Measurements from ENCODE around the gene GPC1. TPM values are rescaled to one million over a fixed set of nuclear protein-coding genes. Genes with fewer than 3 reads are reported as not detected.
A peak's percentile ranks its signal among the peaks of the same experiment; 100 is the strongest.

Gene GPC1
- total RNA-seq, 1 donor from 2014 or later, result 4.5 TPM

DNA sequence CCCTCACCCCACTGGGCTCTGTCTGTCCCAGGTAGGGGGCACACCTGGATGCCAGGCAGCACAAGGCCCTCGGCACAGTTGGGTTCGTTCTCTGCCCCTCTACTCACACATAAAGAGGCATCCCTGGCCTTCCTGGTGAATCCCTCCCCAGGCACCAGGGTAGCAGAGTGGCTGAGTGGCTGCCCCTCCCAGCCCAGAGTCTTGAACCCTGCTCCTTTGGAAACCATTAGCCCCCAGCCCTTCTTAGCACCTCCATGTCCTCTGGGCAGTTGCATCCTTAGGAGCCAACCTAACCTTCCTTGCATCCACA lies 2.0 kb downstream of the GPC1 start:
- H3K9me3 Mint-ChIP-seq (ENCODE audit: unreplicated experiment), result no peaks in the 10 kb centered on the region
- peaks cover 5% of the 10 kb centered on the region for H3K4me1 Mint-ChIP-seq (ENCODE audit: unreplicated experiment)
- H3K27me3 Mint-ChIP-seq (ENCODE audit: unreplicated experiment), result peaks cover 12% of the 10 kb centered on the region
- H3K4me3 Mint-ChIP-seq (ENCODE audit: unreplicated experiment), result peak overlapping the region; percentile 65
- no peak overlapping the region for H3K27ac Mint-ChIP-seq (ENCODE audit: unreplicated experiment)
- no peaks in the 10 kb centered on the region for H3K36me3 Mint-ChIP-seq (ENCODE audit: low read depth, unreplicated experiment)
- no peak for DNase-seq (ENCODE audit: low spot score)
- TF ChIP-seq, protein P1, sequence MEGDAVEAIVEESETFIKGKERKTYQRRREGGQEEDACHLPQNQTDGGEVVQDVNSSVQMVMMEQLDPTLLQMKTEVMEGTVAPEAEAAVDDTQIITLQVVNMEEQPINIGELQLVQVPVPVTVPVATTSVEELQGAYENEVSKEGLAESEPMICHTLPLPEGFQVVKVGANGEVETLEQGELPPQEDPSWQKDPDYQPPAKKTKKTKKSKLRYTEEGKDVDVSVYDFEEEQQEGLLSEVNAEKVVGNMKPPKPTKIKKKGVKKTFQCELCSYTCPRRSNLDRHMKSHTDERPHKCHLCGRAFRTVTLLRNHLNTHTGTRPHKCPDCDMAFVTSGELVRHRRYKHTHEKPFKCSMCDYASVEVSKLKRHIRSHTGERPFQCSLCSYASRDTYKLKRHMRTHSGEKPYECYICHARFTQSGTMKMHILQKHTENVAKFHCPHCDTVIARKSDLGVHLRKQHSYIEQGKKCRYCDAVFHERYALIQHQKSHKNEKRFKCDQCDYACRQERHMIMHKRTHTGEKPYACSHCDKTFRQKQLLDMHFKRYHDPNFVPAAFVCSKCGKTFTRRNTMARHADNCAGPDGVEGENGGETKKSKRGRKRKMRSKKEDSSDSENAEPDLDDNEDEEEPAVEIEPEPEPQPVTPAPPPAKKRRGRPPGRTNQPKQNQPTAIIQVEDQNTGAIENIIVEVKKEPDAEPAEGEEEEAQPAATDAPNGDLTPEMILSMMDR (IDR thresholded peaks at IDR 0.05; ENCODE audit: unreplicated experiment), result no peak

DNA sequence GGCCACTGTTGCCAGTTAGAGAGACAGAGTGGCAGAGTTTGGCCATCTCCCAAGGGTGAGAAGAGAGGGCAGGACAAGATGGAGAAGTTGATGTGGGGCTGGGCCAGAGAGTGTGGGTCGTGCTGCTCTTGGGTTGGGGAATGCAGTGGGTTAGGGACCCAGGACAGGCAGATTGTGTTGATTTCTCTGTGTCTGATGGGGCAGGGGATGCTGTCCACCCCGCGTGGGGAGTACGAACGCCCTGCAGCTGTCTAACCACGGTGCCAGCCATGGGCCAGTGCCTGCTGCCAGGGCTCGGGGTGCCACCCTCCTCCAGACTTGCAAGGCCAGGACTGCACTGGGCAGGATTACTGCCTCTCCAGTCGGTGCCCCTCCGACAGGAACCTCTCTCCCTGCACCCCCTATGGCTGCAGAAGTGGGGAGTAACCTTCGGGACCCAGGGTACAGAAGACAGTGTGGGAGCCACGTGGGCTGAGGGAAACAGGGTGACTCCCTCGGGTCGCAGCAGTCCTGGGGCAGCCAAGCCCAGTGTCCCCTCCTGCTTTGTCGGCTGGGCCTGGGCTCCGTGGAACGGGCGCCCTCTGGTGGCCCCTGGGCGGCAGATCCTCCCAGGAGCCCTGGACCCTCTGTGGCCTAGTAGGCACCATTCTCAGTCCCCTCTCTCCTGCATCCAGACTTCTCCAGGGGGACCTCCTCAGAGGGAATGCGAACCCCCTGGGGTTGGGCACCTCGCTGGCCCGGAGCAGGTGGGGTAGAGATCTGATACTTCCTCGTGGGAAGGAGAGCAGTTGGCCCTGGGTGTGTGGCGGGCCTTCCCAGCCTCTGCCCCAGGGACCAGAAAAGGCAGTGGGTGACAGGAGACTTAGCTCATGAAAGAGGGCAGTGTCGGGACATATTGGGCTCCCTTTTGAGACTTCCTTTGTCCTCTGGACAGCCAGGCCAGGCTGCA lies 2.7 kb downstream of the GPC1 start:
- H3K9me3 Mint-ChIP-seq (ENCODE audit: unreplicated experiment), result no peaks in the 10 kb centered on the region
- H3K27me3 Mint-ChIP-seq (ENCODE audit: unreplicated experiment), result peaks cover 12% of the 10 kb centered on the region
- peak overlapping the region; percentile 65 for H3K4me3 Mint-ChIP-seq (ENCODE audit: unreplicated experiment)
- no peak overlapping the region for H3K27ac Mint-ChIP-seq (ENCODE audit: unreplicated experiment)
- TF ChIP-seq, protein P1 (IDR thresholded peaks at IDR 0.05; ENCODE audit: unreplicated experiment), result peak; percentile 81
- H3K4me1 Mint-ChIP-seq (ENCODE audit: unreplicated experiment), result peaks cover 5% of the 10 kb centered on the region
- DNase-seq (ENCODE audit: low spot score), result peak; percentile 83
- H3K36me3 Mint-ChIP-seq (ENCODE audit: low read depth, unreplicated experiment), result no peaks in the 10 kb centered on the region

DNA sequence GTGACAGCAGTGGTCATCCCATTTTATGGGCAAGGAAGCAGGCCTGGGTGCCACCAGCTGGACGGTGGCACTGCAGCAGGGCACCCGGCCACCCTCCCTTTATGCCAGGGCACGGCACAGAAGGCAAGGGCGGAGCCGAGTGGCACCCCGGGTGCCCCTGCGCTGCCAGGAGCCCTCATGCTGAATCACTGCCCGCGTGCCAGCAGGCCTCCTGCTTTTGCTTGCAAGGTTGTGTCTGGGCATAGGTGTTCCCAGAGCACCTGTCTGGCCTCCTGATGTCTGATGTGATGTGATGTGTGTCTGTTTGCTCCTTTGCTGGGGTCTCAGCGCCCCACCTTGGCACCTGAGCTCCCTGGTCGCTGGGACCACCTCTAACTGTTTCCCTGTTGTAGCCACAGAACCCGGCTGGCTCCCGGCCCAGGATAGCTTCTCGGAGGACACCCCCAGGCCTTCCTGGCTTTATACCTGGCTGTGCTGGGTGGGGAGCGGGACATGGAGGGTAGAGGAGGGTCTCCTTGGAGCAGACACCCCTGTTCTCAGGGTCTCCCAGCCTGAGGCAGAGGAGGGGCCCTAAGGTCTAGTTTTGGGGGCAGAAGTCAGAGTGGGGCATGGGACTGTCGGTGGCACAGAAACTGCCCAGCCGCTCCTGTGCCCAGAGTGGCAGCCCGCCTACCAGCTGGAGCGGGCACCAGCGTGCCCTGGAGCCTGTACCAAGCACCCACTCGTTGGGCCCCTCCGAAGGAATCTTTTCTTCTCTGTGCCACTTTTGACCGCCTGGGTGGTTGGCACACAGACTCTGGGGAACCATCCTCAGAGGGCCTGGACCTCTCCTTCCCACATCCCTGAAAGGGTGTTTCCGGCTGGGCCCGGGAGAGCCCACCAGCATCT lies 3.6 kb downstream of the GPC1 start:
- Mint-ChIP-seq H3K36me3 (ENCODE audit: low read depth, unreplicated experiment) (no peaks in the 10 kb centered on the region), H3K9me3 (ENCODE audit: unreplicated experiment) (no peaks in the 10 kb centered on the region), H3K4me1 (ENCODE audit: unreplicated experiment) (peaks cover 5% of the 10 kb centered on the region), H3K4me3 (ENCODE audit: unreplicated experiment) (no peak overlapping the region), H3K27me3 (ENCODE audit: unreplicated experiment) (peaks cover 12% of the 10 kb centered on the region), H3K27ac (ENCODE audit: unreplicated experiment) (no peak overlapping the region)
- DNase-seq (ENCODE audit: low spot score), result no peak
- TF ChIP-seq, protein P1 (IDR thresholded peaks at IDR 0.05; ENCODE audit: unreplicated experiment), result no peak

DNA sequence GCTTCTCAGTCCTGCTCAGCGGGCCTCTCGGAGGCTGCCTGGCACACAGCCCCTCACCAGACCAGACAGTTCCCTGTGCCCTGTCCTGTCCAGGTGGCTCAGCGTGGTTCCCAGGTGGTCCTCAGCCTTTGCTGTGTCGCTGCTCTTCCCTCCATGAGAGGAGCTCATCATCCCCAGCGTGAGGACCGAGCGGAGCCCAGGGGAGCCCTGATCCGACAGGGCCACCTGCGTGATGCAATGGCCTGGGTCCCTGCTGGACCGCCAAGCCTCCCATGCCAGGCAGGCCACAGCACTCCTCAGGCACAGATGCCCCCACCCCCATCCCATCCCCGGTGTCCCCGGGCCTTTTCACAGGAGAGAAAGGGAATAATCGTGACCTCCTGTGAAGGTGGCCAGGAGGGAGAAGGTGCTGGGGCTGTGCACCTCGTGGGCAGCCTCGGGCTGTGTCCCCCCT lies 4.3 kb downstream of the GPC1 start:
- TF ChIP-seq, protein P1 (IDR thresholded peaks at IDR 0.05; ENCODE audit: unreplicated experiment), result no peak
- H3K4me3 Mint-ChIP-seq (ENCODE audit: unreplicated experiment), result no peak overlapping the region
- peaks cover 10% of the 10 kb centered on the region for H3K27me3 Mint-ChIP-seq (ENCODE audit: unreplicated experiment)
- DNase-seq (ENCODE audit: low spot score), result no peak
- H3K27ac Mint-ChIP-seq (ENCODE audit: unreplicated experiment), result no peak overlapping the region
- H3K4me1 Mint-ChIP-seq (ENCODE audit: unreplicated experiment), result peaks cover 3% of the 10 kb centered on the region
- H3K36me3 Mint-ChIP-seq (ENCODE audit: low read depth, unreplicated experiment), result no peaks in the 10 kb centered on the region
- no peaks in the 10 kb centered on the region for H3K9me3 Mint-ChIP-seq (ENCODE audit: unreplicated experiment)
